DMS53 (cell line): ENCODE results near the gene CAPN9.
"Not testable (repeated sequence)": the region's sequence is repeated elsewhere in the genome, so short reads cannot be mapped to it uniquely, and the experiment has no call there.

Experiments used
- DNase-seq: peaks from one replicate; lab custom pipeline; 2025; lab: John Stamatoyannopoulos, UW

Gene CAPN9, protein sequence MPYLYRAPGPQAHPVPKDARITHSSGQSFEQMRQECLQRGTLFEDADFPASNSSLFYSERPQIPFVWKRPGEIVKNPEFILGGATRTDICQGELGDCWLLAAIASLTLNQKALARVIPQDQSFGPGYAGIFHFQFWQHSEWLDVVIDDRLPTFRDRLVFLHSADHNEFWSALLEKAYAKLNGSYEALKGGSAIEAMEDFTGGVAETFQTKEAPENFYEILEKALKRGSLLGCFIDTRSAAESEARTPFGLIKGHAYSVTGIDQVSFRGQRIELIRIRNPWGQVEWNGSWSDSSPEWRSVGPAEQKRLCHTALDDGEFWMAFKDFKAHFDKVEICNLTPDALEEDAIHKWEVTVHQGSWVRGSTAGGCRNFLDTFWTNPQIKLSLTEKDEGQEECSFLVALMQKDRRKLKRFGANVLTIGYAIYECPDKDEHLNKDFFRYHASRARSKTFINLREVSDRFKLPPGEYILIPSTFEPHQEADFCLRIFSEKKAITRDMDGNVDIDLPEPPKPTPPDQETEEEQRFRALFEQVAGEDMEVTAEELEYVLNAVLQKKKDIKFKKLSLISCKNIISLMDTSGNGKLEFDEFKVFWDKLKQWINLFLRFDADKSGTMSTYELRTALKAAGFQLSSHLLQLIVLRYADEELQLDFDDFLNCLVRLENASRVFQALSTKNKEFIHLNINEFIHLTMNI

DNA sequence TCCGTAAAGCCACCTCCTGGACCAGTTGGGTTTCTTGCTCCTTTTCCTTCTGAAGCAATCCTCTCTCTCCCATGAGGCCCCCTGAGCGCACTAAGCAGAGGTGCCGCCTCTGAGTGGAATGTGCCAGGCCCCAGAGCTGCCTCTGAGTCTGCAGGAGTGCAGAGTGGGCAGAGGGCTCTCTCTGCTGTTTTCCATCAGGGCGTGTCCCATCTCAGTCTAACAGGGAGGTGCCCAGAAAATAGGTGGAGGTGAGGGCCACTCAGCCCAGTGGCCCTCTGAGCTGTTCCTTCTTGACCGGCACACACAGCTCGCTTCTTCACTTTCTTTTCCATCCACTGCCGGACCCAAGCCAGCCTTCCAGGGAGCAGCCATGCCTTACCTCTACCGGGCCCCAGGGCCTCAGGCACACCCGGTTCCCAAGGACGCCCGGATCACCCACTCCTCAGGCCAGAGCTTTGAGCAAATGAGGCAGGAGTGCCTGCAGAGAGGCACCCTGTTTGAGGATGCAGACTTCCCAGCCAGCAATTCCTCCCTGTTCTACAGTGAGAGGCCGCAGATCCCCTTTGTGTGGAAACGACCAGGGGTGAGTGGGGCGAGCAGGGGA, at the start of gene CAPN9:
CAPN9 (plus strand) TSS at position 262 of the 604 bp plus-strand sequence; CDS start at position 371, 109 bp downstream.
- DNase-seq: peak; percentile 62

DNA sequence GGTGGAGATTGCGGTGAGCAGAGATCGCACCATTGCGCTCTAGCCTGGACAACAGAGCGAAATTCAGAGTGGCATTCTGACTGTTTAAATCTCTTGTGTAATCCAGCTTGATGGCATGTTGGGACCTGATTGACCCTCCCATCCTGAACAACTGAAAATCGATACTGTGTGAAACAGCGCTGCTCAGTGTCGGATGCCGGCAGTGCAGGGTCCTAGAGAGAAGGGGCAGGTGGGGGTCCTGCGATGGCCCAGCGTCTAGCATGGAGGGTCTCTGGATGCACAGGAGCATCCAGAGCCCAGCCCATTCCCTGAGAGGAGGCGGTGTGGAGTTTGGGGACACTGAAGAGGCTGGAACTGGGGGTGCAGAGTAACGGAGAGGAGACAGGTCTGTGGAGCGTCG, 49.1 kb upstream of the CAPN9 start:
- DNase-seq: no peak

- not testable (repeated sequence) for DNase-seq
Observed at GRCh38 chr1:230698964-230699363, 48.2 kb upstream of the CAPN9 start.

DNA sequence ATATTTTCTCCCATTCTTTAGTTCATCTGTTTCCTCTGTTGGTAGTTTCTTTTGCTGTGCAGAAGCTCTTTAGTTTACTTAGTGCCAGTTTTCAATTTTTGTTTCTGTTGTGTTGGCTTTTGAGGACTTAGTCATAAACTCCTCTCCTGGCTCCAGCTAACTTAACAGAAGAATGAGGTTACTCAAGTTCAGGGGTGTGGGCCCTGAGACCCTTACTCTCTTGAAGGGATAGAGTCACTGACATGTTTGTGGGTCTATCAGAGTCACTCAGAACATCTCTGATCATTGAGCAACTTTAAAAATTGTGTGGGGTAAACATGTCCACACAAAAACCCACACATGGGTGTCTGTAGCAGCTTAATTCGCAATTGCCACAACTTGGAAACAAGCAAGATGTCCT, 47.5 kb upstream of the CAPN9 start:
- DNase-seq: no peak

- no peak for DNase-seq
Observed at GRCh38 chr1:230700132-230700531, 47.1 kb upstream of the CAPN9 start.

- no peak for DNase-seq
Observed at GRCh38 chr1:230701434-230701833, 45.8 kb upstream of the CAPN9 start.

DNA sequence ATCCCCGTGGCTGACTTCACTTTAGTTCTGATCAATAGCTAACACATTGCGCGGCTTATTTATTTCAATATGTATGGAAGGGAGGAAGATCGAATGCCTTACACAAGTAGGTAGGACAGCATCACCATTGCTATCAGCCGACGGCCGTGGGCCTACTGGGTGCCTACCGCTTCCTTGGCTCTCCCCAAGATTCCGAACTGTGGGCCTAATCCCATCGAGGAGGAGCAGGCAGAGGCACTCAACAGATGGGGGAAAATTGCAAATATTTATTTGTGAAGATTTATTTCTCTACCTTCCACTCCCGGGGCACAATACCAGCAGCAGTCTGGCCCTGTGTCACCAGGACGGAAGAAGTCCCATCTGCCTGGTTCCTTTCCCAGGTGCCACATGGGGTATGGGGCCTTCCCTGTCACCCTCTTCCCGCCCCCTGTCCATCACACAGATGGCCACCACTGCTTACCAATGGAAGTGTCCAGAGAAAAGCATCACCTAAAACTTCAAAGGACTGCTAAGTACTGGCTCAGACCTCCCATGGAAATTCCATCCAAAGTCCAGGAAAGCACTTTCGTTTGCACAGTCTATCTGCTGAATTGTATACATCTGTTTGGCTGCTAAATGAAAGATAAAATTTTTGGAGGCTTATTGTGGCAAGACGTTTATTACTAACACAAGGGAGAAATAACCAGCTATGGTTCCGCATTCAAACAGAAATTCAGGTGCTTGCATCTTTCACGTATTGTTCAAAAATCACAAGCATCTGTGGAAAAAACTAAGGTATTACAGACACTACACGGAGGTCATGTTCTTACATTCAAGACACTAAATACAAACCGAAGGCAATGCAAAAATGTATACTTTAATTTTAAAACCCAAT, 45.1 kb upstream of the CAPN9 start:
- no peak for DNase-seq

- DNase-seq: peak; percentile 60
Observed at GRCh38 chr1:230702934-230703678, 44.1 kb upstream of the CAPN9 start.

GRCh38 chr1:230703679-230704385, 43.4 kb upstream of the CAPN9 start:
- no peak for DNase-seq

GRCh38 chr1:230704830-230705229, 42.4 kb upstream of the CAPN9 start:
- no peak for DNase-seq

DNA sequence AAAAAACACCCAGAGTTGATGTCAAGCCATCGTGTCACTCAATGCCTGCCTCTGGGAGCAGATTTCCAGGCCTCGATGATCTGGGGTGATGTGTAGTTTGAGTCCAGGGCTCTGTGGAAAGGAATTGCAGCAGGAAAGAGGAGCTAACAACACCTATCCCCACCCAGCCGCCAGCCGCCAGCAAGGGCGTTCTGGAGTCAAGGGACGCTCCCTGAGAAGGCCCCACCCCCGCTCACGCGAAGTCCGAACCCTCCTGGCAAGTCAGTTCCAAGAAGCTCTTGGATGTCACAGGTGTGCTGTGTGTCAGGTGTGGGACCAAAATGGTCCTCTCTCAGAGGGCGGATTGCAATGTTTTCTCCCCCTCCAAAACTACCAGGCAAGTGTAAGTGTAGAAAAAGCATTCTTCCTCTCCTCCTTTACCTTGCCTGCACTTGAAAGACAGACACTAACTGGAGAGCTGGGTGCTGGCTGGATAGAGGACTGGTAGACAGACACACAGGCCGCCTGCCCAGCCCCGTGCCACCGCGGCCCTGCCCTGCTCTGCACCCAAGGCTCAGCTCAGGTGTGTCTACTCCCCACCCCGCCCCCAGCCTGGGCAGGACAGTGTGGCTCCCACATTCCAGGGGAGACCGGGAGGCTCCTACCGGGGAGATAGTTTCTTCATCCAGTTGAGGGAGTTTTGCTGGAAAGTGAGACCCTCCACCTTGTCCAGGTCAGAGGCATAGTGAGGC, 41.7 kb upstream of the CAPN9 start:
- no peak for DNase-seq

DNA sequence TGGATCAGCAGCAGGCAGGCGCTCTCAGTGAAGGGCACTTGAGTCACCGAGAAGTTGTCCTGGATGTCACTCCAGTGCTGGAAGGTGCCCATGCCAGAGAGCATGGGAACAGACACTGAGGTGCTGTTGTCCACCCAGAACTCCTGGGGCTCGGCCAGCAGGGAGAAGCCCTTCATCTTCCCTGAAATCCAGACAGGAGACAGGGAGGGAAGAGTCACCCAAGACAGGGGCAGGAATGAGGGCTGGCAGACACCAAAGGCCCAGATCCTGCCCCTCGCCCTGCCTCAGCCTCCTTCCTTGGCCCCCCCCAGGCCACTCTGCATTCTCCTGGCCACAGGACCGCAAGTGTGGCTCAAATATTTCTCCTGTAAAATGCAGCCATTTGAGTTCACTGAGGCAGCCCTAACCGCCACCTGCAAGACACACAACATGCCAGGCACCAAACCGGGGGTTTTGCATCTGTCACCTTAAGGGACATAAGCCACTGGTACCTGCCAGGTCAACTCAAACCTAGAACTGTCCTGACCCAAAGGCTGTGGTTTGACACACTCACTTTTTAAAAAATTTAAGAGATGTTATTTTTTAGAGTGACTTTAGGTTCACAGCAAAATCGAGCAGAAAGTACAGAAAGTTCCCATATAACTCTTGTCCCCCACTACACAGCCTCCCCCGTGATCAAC, 41.0 kb upstream of the CAPN9 start:
- DNase-seq: no peak

GRCh38 chr1:230706887-230707731, 40.1 kb upstream of the CAPN9 start:
- no peak for DNase-seq

DNA sequence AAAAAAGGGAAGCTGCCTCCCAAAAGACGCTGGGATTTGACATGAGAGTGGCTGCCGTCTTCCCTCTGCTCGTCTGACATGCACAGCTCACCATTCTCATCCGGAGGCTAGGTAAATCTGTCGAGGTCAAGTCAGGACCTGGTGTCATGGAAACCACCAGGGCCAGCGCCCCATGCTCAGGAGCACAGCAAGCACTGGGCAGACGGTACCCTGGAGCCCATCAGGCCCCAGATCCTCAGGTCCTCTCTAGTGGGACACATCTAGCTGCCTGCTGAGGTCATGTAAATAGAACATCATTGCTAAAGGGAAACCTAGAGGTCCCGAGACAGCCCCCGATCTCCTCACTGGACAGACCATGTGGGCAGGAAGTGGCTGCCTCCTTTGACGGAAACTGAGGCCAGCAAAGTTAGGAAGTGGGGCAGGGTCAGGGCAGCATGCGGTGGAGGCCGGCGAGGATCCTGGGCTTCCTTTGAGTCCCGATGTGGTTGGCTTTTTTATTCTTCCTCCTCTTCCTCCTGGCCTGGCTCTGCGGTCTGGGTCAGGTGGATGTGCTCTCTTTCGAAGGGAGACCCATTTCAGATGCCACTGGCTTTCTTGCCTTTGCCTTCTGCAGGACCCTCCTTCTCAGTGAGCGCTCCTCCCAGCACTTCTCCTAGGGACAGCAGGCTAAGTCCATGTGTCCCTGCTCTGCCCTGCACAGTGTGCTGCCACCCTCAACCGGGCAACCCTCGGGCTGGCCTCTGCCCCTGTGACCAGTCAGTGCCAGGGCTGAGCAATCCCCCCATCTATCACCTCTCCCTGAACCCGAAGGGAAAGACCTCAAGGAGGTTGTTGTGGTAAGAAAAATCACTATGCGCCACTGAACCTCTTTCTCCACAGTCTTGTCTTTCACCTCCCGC, 39.2 kb upstream of the CAPN9 start:
- DNase-seq: no peak

DNA sequence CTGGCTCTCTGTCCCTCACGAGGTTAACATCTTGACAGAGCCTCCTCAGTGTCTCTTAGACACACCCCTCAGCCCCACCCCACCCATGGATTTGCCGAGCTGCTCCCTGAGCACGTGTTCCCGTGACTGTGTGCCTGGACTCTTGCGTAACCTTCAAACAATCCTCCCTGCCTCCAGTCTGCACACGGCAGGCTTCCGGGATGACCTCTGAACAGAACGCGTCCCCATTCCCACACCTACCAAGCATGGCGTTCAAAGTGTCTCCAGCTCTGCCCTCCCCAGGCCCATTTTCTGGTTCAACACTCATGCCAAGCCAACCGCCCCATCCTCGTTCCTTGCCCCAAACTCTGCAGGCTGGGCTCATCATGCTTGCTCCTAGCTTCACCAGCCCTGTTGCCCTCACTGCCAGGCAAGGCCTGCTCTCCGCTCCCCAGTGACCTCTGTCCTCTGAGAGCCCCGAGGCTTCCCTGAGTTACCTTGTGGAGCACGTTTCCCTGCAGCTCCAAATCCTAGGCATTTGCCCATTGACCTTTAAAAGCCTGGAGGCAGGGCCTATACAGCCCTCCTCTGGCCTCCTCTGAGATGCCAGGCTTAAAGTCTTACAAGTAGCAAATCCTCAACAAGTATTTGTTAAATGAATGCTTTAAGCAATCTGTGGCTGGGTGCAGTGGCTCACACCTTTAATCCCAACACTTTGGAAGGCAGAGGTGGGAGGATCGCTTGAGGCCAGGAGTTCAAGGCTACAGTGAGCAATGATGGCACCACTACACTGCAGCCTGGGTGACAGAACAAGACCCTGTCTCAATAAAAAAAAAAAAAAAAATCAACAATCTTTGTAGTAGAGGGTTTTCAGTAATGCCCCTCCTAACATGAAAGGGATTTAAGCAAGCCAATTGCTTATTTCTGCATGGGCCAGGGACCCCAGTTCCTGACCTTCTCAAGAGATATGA, 38.3 kb upstream of the CAPN9 start:
- DNase-seq: no peak
